ENCODE results near the gene EIF6. TPM values are rescaled to one million over a fixed set of nuclear protein-coding genes. Genes with fewer than 3 reads are reported as not detected.
"Not testable (repeated sequence)": the region's sequence is repeated elsewhere in the genome, so short reads cannot be mapped to it uniquely, and the experiment has no call there.

Gene EIF6
- total and polyA plus RNA-seq, 2 of the 8 experiments (the other 6 are each of a cell fraction or from before 2014, with no cell fraction given) = 184 to 319 TPM

DNA sequence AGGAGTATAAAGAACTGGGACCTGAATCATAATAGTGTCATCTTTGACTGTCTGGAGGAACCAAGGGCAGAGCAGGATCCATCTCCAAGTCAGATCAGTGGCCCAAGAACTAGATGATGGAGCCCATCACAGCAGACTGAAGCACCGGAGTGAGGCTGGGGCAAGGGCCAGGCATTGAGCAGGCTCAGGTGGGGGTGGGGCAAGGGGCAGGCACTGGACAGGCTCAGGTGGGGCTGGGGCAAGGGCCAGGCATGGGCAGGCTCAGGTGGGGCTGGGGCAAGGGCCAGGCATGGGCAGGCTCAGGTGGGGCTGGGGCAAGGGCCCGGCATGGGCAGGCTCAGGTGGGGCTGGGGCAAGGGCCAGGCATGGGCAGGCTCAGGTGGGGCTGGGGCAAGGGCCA, 32.0 kb downstream of the EIF6 start:
- WGBS, 2 experiments (ENCODE audit: extremely low coverage in 1 of 2, insufficient coverage in 1 of 2, insufficient read length in 1 of 2, insufficient replicate concordance in 2 of 2, low coverage in 1 of 2, low lambda C conversion rate in 2 of 2, missing lambda C conversion rate in 1 of 2) = 73% methylated on average over 1 of the region's 2 CpGs; no CpG with 5 or more reads in 1 of the 2 experiments
- CTCF ChIA-PET (ENCODE audit: partially characterized antibody) = interaction anchor here (1.5 kb wide), 1 partner anchor 11 kb away, joined by 3 read pairs; no protein-coding TSS in a partner anchor

More for the DNA sequence above, 32.0 kb downstream of the EIF6 start:
- not testable (repeated sequence) for H3K79me1 ChIP-seq (ENCODE audit: low read depth, low read length); H3K27me3 ChIP-seq (replicated peaks in 1 of 4; ENCODE audit: control insufficient read depth in 3 of 4, extremely low read depth in 1 of 4, insufficient read depth in 3 of 4, low read length in 3 of 4); H3K23ac ChIP-seq (ENCODE audit: insufficient read length); H4K5ac ChIP-seq (ENCODE audit: insufficient read length, low read depth, low read length); H3K9me3 ChIP-seq (ENCODE audit: insufficient read depth in 2 of 2, low read depth in 1 of 2, low read length in 1 of 2); H3K14ac ChIP-seq (ENCODE audit: insufficient read length); H2BK120ac ChIP-seq (replicated peaks; ENCODE audit: low read depth, low read length); H3K23me2 ChIP-seq (ENCODE audit: low read depth, low read length); H2AK5ac ChIP-seq (ENCODE audit: low read depth, low read length); H4K91ac ChIP-seq (replicated peaks; ENCODE audit: insufficient read length, low read length); H3K18ac ChIP-seq (ENCODE audit: extremely low read depth, low read length); H2BK20ac ChIP-seq (ENCODE audit: low read length); H3K4ac ChIP-seq (replicated peaks; ENCODE audit: insufficient read length, low read depth, low read length); FAIRE-seq; H3K4me3 ChIP-seq (ENCODE audit: extremely low read depth in 1 of 4, insufficient read depth in 2 of 4, low read depth in 3 of 4, low read length in 4 of 4); H2BK5ac ChIP-seq (ENCODE audit: low read depth, low read length); H3K9ac ChIP-seq (replicated peaks in 1 of 4; ENCODE audit: extremely low read depth in 1 of 4, low read depth in 3 of 4, low read length in 3 of 4); DNase-seq (ENCODE audit: low read depth in 1 of 2, low spot score in 2 of 2); H3K56ac ChIP-seq (replicated peaks; ENCODE audit: insufficient read length, low read depth, low read length); H2BK12ac ChIP-seq (ENCODE audit: low read depth, low read length); H2BK15ac ChIP-seq (ENCODE audit: low read length); H3K4me1 ChIP-seq (replicated peaks in 1 of 4; ENCODE audit: control insufficient read depth in 3 of 4, insufficient read depth in 4 of 4, low read length in 3 of 4); H3K4me2 ChIP-seq (ENCODE audit: insufficient read depth in 1 of 2, low read depth in 2 of 2, low read length in 2 of 2); H3K27ac ChIP-seq (ENCODE audit: low read depth, low read length); H4K20me1 ChIP-seq (replicated peaks in 1 of 2; ENCODE audit: control insufficient read depth in 1 of 2, insufficient read depth in 2 of 2, low read length in 2 of 2); H4K8ac ChIP-seq (ENCODE audit: extremely low read depth, insufficient read depth, low read length); H2AFZ ChIP-seq (ENCODE audit: low read length); H3K79me2 ChIP-seq (ENCODE audit: control insufficient read depth in 1 of 2, insufficient read depth in 2 of 2, low read length in 2 of 2)
- H3K36me3 ChIP-seq (ENCODE audit: control insufficient read depth in 2 of 4, insufficient read depth in 4 of 4, low read length in 3 of 4) = peaks cover 0 to 24% (median 0%) of the 10 kb centered on the region in 4 experiments; a peak in 2 of 8 replicates
- POLR2A ChIA-PET (ENCODE audit: partially characterized antibody) = interaction anchor here (0.6 to 7.5 kb wide), 4 partner anchors 8 to 265 kb away, joined by 3 to 52 read pairs (median 10); no protein-coding TSS in a partner anchor

All from H1 (cell line).